Fibroblast of peridontal ligament (primary cell): Measurements from ENCODE around the gene GP5.
A peak's percentile ranks its signal among the peaks of the same experiment; 100 is the strongest.

Source experiments
- DNase-seq: peaks from one replicate; pipeline ENCODE4 v3.0.0-alpha.2; 2010; ENCODE audit errors: extremely low read depth

The GP5 gene

DNA sequence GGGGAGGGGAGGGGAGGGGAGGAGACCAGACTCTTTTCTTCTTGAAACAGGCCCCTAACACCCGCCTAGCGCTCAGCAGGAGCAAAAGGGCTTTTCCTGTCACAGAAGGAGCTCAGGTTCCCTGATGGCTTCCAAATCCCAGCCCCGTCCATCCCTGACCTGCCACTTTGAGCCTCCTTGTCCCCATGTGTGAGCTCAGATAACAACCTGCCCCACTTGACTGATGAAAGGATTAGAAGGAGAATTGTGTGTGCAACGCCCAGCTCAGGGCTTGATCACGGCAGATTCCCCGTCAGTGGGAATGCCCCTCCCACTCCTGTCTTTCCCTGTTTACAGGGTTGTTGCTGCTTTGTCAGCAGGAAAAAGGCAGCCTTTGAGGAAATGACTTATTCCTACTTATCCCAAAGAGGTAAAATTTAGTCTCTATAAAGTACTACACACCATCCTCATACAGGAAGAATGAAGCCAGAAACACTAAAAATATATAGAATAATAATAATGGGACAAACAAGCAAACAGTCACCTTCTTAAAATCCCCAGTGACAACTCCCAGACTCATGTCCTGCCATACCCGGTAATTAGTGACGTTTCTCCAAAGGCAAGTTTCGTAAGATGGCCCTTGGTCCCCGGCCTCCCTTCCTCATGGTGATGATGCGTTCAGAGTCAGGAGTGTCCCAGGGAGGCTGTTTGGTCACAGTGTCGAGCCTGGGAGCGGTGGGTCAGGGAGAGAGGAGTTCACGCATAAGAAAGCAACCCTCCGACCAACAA, 23.4 kb downstream of the GP5 start:
- no peak for DNase-seq

DNA sequence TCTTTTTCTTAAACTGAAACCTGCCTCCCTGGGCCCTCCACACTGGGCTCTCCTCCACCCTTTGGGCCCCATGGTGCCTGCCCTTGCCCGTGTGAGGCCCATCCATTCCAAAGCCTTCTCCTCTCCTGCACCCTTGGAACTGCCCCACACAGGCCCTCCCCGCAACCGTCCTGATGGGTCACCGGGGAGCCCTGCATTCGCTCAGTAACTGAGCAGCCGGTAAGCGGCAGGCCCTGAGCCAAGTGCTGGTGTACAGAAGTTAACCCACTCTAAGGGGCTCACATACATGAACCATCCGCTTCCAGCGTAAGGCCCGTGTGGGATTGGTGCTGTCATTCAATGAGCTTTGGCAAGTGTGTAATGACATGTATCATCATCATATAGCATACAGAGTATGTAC, 24.1 kb downstream of the GP5 start:
- DNase-seq = no peak

DNA sequence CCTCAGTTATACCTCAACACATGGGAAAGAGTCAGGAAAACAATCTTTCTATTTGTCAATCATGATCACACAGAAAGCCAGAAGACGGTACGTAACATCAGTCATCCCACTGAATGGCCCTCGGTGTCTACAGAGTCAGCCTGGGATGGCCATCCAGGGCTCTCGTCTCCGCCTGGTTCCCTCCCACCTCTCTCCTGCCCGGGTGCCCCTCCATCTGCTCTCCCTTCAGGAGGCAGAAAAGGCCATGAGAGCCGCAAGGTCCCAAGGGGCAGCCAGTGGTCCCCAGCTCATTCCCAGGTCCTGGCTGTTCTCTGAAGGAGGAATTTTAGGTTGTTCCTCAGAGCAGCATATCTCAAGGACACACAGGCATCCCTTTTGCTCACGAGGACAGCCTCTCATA, 25.2 kb downstream of the GP5 start:
- DNase-seq = no peak

DNA sequence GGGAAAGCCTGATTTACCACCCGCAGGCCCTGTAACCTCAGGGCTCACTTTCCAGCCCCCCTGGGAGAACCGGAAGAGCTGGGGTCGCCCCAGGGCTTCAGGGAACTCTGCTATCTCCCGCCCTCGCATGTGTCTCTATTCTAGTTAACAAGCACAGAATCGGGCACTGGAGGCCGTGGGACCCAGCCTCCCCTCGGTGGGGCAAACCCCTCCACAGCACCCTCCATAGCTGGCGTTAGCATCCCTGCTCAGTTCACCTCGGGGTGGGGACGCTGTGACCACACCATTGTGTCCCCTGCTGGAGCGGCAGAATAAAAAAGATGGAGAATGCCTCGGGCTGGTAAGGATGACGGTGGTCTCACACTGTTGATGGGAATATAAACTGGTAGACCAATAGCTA, 26.0 kb downstream of the GP5 start:
- no peak for DNase-seq

DNA sequence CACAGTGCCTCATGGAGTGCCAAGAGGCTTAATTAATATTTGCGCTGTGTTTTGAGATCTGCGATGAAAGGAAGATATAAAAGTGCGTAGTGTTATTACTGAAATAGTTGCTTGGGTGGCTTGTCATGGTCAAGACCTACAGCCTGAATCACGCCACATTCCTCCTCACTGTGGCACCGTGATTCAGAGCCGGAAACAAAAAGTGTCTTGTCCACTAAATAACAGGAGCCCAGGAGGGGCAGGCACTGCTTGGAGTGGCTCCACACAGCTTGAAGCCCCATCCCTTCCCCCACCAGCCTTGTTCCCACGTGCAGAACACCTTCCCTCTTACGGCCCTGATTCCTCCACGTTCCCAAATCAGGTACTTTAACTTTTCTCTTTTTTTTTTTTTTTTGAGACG, 28.3 kb downstream of the GP5 start:
- DNase-seq = no peak

DNA sequence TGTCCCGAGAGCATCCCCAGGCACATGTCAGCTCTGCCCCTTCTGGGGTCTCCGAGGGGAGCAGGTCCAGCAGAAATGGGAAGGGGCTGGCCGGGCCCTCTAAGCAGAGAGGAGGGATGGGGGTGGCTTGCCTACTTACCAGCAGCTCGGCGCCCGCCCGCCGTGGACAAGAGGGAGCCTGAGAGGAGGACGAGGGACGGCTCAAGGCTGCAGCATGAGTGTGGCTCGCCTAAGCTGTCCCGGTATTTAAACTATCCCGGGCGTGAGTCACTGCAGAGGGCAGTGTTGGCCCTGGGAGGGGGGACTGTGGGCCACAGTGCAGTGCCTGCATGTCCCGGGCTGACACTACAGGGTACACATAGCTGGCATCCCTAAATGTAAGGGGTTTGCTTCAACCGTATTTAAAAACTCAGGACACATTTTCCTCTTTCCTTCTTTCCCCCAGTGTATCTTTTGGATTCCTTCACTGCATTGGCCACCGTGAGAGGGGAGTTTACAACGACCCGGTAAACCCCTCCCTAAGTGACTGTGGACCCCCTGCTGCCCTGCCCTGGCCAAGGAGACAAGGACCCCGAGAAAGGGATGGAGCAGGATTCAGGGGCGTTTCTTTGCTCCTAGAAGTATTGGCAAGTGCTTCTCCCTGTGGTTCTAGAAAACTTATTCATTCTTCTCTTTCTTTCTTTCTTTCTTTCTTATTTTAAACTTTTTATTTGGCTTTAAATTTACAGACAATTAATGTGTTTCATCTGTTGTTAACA, 29.4 kb downstream of the GP5 start, which contains the start of gene LRRC15:
LRRC15 (minus strand) TSS at position 222 of the 758 bp plus-strand sequence. CDS start 8,700 bp downstream, outside the sequence.
- peak; percentile 42 for DNase-seq

DNA sequence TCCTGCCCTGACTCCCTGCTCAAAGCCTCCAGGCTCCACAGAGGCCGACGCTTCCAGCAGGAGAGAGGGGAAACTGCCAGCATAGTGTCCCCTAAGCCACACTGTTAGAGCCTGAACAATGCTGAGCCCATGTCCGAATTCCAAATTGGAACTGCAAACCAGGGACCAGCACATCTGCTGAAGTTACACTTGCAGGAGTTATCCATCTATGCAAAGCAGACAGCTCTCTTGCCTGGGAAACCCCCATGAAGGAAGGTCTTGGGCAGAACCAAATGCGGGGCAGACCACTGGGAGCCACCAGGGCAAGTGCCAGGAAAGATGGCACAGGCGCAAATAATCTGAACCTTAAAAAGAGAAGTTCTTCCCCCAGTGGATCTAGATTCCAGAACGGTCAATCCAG, 30.1 kb downstream of the GP5 start:
- DNase-seq = no peak

DNA sequence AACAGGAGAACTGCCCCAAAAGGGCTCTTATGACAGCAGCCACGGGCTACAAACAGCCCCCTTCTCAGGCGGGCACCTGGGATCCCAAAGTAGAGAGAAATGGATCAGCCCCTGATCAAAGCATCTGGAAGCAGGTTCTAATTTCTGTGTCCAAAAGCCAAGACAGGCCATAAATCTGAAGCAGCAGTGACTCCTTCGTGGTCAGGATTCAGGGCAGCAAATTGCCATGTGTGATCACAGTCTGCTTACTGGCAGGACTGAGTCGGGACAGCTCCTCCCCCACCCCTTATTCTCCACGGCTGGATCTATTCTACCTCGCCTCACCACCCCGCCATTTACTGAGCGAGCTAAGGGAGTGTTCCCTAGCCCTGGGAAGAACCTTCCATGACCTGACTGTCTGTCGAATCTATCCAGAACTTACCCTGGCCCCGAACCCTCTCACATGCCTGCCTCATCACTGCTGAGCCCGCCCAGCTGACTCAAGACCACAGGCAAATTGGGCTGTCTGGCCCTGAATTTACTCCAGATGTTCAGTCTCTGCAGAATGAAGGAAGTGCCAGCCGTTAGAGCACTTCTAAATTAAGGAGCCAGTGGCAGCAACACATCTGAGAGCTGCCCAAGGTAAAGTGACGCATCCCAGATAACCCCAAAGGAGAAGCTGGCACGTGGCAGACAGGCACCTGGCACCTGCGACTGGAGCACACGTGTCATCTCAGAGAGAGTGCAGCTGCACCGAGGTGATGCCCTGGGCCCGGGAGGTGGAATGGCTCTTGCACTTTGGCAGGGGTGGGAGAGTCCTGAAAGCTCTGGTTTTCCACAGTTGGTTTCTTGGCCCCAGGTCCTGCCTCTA, 30.8 kb downstream of the GP5 start:
- DNase-seq = peak; percentile 90

DNA sequence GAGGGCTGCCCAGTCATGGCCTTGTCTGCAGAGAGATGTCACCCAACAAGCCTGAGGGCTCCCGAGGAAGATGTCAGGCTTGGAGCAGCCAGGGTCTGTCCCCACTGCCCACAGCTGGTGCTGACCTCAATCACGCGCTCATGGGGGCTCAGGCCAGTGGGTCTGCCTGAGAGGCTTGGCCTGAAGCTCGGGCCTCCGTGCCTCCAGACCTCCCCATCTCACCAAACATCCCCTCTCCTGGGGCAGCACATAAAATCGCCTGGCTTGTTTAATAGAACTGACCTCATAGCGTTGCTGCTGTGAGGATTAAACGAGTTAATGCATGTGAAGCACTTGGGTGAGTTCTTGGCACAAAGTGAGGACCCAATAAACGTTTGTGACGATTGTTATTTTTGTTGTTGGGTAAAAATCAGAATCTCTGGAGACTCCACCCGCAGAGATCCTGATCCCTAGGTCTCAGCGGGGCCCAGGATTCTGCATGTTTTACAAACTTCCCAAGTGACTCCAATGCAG, 33.0 kb downstream of the GP5 start:
- no peak for DNase-seq

DNA sequence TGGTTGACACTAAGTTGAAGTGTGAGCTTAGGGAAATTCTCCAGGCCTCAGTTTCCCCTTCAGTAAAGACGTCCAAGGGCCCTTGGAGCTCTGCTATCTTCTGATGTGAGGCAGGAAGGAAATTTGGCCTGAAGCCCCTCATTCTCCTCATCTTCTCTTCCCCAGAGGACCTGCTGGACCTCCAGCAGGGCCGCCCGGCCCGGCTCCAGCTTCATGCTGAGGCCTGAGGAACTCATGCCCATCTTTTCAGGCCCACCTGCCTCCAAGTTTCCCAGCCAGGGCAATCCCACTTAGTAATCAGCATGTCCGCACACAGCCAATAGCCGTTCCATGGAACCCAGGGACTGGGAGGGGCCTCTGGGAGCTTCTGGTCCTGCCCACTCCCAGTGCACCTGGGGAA, 33.5 kb downstream of the GP5 start:
- DNase-seq = no peak

DNA sequence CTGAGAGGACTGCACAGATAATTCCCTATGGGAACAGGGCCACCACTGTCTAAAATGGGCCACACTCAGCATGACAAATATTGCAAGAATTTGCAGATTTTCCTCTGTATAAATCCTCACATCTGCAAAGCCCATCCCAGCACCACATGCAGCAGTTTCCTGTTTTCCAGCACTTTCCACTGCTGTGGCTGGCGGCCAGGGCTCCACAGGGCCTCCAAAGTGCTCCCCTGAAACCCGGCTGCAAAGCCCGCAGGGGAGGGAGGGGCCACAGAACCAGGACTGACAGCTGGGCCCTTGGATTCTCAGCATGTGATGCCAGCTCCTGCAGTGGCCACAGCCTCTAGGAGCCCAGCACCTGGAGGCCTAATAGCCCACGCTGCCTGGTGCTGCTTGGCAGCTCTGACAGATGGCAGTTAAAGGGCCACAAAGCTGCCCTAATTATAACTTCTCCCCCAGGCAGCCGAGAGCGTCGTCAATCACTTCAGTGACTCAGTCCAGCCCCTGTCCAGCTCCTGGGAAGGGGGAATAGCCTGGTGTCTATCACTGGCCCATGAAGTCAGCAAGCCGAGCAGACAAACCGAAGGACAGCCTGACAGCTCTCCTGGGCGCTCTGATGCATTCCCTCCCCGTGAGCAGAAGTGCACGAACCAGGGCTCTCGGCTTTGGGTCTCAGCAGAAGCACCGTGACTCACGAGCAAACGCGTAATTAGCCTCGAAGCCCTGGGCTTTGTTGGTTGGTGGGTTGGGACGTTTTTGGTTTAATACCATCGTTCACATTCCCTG, 34.2 kb downstream of the GP5 start:
- peak; percentile 60 for DNase-seq

DNA sequence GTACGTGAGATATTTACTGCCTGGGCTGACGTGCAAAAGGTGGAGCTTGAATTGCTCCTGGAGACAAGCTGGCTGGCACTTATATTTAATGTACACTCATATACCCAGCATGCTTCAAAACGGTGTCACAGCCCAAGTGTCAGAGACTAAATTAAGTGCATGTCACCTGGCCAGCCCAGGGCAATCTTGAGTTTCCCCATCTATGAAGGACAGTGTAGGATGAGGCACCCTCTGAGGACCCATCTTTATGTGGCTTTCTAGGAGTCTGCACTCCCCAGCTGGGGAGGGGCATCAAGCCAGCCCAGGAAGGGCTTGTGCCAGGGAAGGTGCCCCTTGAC, 34.8 kb downstream of the GP5 start:
- DNase-seq = no peak

DNA sequence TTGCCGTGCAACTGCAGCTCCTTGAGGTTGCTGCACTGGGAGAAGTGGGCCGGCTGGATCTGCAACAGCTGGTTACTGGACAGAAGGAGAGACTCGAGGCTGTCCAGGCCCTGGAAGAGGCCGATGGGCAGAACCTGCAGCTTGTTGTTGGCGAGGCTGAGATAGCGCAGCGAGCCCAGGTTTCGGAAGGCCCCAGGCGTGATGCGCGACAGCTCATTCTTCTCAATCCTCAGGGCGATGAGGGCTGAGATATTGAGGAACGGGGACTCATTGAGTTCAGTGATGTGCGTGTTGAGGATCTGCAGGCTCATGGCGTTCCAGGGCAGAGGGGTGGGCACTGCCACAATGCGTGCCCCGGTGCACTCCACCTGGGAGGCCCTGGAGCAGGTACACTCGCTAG, 38.5 kb downstream of the GP5 start:
- no peak for DNase-seq

DNA sequence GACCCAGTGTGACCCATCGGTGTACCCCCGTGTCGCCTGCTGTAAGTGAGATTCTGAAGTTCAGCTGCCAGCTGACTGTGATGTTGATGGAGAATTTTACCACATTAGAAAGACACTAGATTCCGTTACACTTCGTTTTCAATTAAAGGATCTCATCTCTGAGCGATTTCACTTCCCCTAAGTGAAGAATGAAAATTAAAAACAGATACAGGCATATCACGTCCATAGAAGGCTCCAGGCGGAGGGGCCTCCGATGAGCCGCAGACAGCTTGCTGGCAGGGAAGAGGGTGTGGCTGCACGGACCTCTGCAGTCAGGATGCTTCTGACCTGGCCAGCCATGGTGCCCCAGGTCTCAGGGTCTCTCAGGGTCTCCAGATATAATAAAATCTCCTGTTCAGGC, 41.4 kb downstream of the GP5 start:
- DNase-seq = no peak

DNA sequence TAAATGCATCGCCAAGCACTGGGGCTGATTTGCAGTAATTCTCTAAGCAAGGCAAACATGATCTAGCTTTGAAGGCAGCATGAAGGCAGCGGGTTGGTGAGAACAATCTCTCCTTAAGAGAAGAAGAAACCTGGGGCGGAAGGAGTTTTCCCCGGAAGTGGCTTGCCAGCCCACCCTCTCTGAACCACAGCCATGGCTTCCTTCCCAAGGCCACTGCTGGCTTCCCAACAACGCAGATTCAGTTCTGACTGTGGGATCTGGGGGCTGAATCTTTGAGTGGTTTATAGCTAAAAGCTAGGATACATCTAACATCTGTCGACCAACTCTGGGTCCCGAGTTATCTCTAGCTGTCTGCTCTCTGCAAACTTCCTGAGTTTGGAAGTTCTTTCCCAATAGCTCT, 43.7 kb downstream of the GP5 start:
- no peak for DNase-seq

DNA sequence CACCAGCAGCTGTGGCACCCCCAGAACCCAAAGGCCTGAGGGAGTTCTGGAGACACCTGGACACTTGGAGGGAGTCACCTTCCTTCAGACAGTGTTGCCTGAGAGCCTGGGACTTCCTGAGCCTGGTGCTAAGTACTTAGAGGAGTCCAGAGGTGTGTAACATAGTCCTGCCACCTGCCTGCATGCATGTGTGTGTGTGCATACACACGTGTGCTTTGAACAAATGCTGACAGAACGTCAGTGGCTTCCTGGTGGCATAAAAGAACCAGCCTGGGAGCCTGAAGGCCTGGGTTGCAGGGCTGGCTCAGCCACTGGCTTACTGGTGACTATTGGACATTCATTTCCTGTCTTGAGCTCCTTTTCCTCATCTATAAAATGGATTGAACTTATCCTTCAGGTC, 44.8 kb downstream of the GP5 start:
- no peak for DNase-seq

DNA sequence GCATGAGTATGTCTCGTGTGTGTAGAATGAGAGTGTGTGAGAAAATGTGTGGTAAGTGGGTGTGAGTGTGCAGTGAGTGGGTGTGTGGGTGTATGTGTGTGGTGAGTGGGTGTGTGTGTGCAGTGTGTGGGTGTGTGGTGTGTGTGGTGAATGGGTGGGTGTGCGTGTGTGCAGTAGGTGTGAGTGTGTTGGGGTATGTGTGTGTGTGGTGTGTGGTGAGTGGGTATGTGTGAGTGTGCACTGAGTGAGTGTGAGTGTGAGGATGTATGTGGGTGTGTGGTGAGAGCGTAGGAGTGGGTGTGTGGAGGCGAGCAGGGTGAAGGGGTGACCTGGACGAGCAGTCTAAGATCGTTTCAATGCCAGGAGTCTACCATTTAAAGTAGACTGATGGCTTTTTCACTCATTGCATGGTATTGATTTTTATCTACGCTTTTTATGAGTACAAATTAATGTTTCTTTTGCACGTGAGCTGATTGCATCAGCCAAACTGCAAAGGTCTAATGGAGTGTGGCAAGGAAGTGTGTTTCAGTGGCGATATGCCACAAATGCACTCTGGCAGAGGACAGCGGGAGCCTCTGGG, 46.3 kb downstream of the GP5 start:
- DNase-seq = no peak

DNA sequence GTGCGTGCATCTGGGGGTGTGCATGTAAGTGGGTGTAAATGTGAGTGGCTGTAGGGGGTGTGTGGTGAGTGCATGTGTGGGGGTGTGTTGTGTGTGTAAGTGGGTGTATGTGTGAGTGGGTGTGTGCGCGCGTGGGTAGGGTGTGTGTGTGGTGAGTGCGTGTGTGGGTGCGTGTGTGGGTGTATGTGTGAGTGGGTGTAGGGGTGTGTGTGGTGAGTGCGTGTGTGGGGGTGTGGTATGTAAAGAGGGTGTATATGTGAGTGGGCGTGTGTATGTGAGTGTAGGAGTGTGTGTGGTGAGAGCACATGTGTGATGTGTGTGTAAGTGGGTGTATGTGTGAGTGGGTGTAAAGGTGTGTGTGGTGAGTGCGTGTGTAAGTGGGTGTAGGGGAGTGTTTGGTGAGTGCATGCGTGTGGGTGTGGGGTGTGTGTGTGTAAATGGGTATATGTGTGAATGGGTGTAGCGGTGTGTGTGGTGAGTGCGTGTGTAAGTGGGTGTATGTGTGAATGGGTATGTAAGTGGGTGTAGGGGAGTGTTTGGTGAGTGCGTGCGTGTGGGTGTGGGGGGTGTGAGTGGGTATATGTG, 47.0 kb downstream of the GP5 start:
- no peak for DNase-seq

DNA sequence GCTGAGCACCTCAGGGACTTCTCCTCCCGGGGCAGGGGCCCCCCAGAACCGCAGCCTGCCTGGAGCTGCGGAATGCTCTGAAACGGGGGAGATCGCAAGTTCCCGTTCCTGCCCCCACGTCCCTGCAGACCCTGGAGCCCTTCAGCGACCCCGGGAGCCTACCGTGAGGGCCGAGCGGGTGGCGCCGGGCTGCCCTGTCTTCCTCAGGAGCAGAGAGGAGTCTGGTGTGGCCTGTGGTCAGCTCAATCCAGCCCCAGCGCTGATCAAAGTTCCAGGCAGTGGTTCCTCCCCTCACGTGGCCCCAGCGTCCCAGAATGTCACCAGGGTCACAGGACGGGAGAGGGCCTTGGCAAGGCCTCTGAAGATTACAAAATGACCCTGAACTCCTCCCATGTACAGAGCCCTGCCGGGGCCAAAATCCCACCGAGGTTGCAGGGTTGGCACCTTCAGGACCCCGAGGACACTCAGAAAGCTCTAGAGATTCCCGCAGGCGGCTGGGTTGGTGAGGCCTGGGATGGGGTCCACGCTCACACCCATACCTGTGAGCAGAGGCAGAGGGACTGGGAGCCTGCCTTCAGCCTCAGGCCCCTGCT, 47.9 kb downstream of the GP5 start, which contains the start of gene CPN2:
CPN2 (minus strand) TSS at position 249 of the 593 bp plus-strand sequence. CDS start 8,626 bp downstream, outside the sequence.
- no peak for DNase-seq

DNA sequence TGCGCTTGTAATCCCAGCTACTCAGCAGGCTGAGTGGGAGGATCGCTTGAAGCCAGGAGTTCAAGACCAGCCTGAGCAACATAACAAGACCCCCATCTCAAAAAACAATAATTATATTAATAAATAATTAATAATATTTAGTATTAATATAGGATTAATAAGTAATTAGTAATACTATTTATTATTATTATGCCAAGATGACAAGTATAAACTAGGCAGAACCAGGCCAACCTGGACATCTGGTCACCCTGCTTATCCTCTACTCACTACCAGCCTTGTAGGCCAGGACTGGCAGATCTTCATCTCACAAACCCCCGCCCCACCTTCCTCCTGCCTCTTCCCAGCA, 48.4 kb downstream of the GP5 start:
- no peak for DNase-seq
